Inflammatory macrophage treated with lipopolysaccharide for 4 hours (primary cell): ENCODE measurements around the gene CTNNA3.
"Not testable (repeated sequence)": the region's sequence is repeated elsewhere in the genome, so short reads cannot be mapped to it uniquely, and the experiment has no call there.

Experiments
- DNase-seq: peaks from one replicate; pipeline ENCODE4 v3.0.0-alpha.2; 2020

CTNNA3 gene

DNA sequence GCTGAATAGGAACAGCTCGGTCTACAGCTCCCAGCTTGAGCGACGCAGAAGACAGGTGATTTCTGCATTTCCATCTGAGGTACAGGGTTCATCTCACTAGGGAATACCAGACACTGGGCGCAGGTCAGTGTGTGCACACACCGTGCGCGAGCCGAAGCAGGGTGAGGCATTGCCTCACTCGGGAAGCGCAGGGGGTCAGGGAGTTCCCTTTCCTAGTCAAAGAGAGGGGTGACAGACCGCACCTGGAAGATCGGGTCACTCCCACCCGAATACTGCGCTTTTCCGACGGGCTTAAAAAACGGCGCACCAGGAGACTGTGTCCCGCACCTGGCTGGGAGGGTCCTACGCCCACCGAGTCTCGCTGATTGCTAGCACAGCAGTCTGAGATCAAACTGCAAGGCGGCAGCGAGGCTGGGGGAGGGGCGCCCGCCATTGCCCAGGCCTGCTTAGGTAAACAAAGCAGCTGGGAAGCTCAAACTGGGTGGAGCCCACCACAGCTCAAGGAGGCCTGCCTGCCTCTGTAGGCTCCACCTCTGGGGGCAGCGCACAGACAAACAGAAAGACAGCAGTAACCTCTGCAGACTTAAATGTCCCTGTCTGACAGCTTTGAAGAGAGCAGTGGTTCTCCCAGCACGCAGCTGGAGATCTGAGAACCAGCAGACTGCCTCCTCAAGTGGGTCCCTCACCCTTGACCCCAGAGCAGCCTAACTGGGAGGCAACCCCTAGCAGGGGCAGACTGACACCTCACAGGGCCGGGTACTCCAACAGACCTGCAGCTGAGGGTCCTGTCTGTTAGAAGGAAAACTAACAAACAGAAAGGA lies 465.1 kb downstream of the CTNNA3 start:
- DNase-seq, result not testable (repeated sequence)

GRCh38 chr10:67225226-67225625 lies 470.8 kb downstream of the CTNNA3 start:
- DNase-seq, result no peak

DNA sequence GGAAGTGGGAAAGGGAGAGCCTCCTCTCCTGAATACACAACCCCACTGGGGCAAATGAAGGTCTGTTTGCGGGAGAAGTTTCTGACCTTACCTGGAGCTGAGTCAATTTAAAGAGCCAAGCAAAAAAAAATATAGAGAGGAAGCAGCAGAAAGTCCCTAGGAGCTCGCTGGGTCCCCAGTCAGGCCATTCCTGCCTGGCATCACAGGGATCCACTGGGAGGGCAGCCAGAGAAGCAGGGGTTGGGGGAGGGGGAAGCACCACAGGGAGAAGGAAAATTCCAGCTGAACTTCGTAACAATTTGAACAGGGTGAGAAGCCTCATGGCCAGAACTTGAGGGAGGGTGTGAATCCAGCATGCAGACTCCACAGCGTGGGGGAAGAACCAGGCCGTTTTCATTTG lies 471.4 kb downstream of the CTNNA3 start:
- no peak for DNase-seq

DNA sequence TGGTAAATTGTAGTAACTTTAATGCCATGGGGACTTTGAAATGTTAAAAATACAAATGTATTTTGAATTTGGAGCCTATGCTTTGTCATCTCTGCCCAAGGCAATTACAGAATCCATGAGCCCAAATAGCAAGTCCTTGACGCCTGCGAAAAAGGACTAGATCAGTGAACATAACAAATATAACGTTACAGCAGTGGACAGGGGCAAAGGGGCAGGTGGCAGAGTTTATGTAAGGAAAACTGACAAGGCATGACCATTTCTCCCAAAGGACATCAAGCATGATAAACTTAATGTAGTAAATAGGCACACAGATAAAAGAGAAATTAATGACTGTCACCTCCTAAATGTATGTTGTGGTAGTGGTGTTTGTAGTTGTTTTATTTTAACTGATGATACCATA lies 473.1 kb downstream of the CTNNA3 start:
- DNase-seq, result no peak

DNA sequence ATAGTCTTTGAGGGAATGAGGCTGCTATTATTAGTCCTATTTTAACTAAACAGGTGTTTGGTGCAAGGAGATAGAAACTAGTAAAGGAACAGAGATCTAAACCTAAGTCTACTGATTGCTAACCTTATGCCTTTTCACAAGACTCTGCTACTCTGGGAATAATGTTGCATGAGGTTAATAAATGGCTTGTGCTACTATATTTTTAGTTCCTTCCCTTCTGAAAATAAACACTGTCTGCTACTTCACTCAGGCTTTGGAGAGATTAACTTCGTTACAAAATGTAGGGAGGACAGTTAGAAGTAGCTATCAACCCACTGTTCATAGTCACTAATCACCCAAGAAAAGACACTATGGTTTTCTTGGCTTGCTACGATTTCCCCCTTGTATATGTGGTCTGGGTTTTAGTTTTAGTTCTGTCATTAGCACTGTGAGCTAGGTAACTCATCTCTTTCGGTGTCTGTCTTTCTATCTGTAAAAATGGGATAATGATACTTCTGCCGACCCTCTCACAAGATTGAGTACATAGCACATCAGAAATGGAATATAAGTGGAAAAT lies 474.0 kb downstream of the CTNNA3 start:
- no peak for DNase-seq

DNA sequence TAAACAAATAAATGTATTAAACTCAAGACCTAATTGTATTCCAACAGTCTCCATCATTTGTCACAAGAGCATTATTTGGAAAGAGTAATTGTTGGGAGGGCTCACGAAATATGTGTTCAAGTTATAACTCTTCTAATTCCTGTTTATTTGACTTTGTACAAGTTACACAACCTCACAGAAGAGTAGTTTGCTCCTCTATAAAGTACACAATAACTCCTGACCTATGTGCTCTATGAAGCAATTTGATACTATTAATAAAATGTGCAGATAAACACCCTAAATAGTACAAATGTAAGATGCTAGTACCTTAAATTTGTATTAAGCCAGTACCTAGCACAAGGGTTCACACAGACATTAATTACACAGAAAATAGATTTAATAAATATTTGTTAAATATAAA lies 484.3 kb downstream of the CTNNA3 start:
- no peak for DNase-seq

- not testable (repeated sequence) for DNase-seq
These were observed 488.1 kb downstream of the CTNNA3 start for GRCh38 chr10:67207923-67208322.

DNA sequence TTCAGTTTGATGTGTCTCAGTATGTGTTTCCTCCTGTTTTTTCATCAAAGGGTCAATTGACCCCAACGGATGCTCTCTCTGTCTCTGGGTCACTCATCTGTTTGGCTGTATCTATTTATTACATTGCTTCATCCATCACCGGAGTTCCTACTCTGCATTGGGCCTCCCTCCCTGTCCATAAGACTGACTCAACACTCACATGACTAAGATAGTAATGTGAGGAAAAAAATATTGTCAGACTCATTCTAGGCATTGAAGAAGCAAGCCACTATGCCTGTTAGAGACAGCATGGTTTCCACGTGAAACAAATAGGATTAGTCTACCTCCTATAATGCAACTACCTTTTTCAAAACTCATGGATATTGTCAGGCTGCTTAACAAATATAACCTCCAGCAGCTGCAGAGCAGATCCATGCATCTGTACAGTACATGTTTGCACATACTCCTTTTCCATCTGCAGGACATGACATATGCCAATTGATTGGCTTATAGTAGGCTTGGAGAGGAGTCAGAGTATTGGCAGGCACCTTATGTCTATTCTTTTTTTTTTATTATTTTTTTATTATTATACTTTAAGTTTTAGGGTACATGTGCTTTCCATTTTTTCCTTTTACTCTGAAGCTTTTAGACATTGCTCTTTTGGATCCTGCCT lies 495.0 kb downstream of the CTNNA3 start:
- no peak for DNase-seq

- no peak for DNase-seq
These were observed 520.6 kb downstream of the CTNNA3 start for GRCh38 chr10:67175354-67175753.

- no peak for DNase-seq
These were observed 522.2 kb downstream of the CTNNA3 start for GRCh38 chr10:67173787-67174186.

GRCh38 chr10:67171970-67172369 lies 524.0 kb downstream of the CTNNA3 start:
- no peak for DNase-seq

DNA sequence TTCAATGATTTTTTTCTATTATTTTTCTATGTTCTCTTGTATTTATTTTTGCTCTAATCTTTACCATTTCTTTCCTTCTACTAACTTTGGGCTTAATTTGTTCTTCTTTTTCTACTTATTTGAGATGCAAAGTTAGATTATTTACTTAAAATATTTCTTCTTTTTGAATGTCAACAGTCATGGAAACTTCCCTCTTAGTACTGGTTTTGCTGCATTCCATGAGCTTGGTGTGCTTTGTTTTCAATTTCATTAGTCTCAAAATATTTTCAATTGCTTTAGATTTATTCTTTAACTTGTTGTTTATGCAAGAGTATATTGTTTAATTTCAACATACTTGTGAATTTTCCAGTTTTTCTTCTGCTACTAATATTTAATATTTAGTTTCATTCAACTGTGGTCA lies 539.8 kb downstream of the CTNNA3 start:
- DNase-seq, result no peak

- DNase-seq, result no peak
These were observed 544.5 kb downstream of the CTNNA3 start for GRCh38 chr10:67151471-67151870.

- no peak for DNase-seq
These were observed 551.5 kb downstream of the CTNNA3 start for GRCh38 chr10:67144530-67144929.

DNA sequence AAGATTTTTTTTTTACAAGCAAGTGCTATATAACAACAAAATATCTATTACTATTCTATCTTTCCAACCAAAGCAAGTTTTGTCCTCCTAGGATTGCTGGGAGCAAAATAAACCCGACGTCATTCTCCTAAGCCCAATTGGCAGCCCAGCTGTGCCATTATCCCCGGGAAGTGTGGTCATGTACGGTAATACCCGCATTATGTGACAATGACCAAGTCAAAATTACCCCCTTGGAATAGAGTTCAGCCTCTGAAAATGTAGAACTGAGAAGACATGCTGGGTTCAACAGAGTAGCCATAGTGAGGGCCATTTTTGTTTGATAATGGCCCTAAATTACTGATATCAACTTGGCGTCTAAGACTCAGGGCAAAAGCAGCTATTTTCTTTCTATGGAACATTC lies 554.7 kb downstream of the CTNNA3 start:
- no peak for DNase-seq

DNA sequence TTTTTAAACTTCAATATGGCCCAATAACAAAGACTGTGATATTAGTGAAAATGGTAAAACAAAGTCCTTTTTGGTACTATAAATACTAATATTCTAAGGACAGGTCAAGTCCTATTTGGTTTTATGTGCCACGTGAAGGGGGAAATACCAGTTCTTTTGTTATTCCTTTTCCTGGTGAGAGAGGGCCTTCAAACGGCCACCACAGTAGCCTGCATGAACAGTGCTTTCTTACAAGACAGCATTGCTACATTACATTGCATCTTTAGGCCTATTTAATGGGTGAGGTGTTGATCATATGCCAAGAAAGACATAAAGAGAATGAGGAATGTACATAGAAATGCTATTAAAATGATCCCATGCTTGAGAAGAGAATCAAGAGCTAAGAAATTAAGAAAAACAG lies 555.4 kb downstream of the CTNNA3 start:
- DNase-seq, result no peak

DNA sequence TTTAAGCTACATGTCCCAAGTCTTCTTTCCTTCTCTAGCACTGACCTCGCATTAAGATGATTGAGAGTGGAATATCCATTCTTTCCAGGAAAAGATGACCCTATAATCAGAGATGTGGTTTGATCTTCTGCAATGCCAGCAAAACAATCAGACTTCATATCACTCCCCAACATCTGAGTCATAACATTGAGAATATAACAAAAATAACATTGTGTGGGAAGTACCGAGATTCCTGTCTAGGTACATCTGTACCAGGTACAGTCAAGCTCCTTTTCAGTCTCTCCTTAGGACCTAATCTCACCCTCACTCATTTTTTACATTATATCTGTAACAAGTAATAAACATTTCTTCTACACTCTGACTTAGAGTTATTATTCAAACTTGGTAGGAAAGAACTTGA lies 568.6 kb downstream of the CTNNA3 start:
- DNase-seq, result no peak

GRCh38 chr10:67119651-67120050 lies 576.3 kb downstream of the CTNNA3 start:
- no peak for DNase-seq

GRCh38 chr10:67115972-67116371 lies 580.0 kb downstream of the CTNNA3 start:
- DNase-seq, result no peak

GRCh38 chr10:67114945-67115344 lies 581.0 kb downstream of the CTNNA3 start:
- DNase-seq, result no peak

DNA sequence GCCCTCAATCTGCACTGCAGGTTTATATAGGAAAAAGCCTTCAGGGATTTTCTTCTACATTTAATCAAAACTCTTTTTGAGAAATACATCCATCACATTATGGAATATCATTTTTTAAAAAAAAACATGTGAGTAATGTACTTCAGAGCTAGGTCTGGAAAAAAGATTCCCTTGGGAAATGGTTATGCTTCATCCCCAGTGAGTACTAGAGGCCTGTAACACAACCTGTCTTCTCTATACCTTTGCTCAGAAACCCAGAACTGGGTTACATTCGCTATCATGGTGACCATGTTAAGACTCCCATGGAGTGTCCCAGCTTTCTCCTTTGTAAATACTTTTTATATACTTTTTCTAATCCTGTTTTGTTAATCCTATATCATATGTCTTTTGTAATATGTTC lies 583.2 kb downstream of the CTNNA3 start:
- DNase-seq, result no peak

- no peak for DNase-seq
These were observed 585.7 kb downstream of the CTNNA3 start for GRCh38 chr10:67110286-67110685.

GRCh38 chr10:67107670-67108069 lies 588.3 kb downstream of the CTNNA3 start:
- DNase-seq, result no peak

DNA sequence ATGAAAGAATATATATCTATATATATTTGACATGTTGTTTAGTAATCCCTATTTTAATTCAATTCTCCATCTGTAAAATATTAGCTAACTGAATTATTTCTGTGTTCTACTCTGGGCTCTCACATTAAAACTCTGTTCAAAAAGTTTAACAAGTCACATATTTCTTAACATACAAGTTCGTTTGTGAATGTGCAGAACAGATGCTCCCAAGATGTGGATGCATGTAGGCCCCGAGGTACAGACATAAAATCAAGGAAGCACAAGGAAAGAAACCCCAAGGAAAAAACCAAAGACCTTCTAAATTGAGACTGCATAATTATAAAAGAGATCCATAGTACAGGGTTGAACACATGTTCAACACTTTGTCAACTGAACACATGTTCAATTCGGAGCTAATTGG lies 595.0 kb downstream of the CTNNA3 start:
- DNase-seq, result no peak
